HG03342 (cell line): ENCODE data around the gene F10.

ENCODE experiments used
- ATAC-seq: cut with Tn5 transposase; IDR thresholded peaks from one replicate; pipeline ENCODE4 v1.9.1; 2021; ENCODE audit warnings: mild to moderate bottlenecking, moderate library complexity; ENCODE audit not compliant: unreplicated experiment

F10 gene

GRCh38 chr13:113086031-113086750 lies 36.4 kb upstream of the F10 start:
- no peak for ATAC-seq

GRCh38 chr13:113086991-113087922 lies 35.3 kb upstream of the F10 start:
- ATAC-seq, result no peak

GRCh38 chr13:113087923-113088690 lies 34.5 kb upstream of the F10 start:
- no peak for ATAC-seq

GRCh38 chr13:113088691-113089020 lies 33.9 kb upstream of the F10 start:
- no peak for ATAC-seq

GRCh38 chr13:113089693-113090414 lies 32.7 kb upstream of the F10 start:
- no peak for ATAC-seq

GRCh38 chr13:113090415-113090770 lies 32.2 kb upstream of the F10 start:
- ATAC-seq, result no peak

- ATAC-seq, result no peak
These were observed 31.8 kb upstream of the F10 start for GRCh38 chr13:113090806-113091205.

GRCh38 chr13:113091211-113091771 lies 31.3 kb upstream of the F10 start:
- no peak for ATAC-seq

- no peak for ATAC-seq
These were observed 30.5 kb upstream of the F10 start for GRCh38 chr13:113091891-113092775.

GRCh38 chr13:113092776-113093579 lies 29.6 kb upstream of the F10 start:
- ATAC-seq, result no peak

GRCh38 chr13:113093580-113094409 lies 28.8 kb upstream of the F10 start:
- ATAC-seq, result no peak

- ATAC-seq, result no peak
These were observed 28.2 kb upstream of the F10 start for GRCh38 chr13:113094410-113094800.

- no peak for ATAC-seq
These were observed 27.2 kb upstream of the F10 start for GRCh38 chr13:113095146-113096051.

- ATAC-seq, result no peak
These were observed 26.4 kb upstream of the F10 start for GRCh38 chr13:113096052-113096744.

- no peak for ATAC-seq
These were observed 25.8 kb upstream of the F10 start for GRCh38 chr13:113096745-113097305.

GRCh38 chr13:113097651-113098050 lies 24.9 kb upstream of the F10 start:
- ATAC-seq, result no peak
